Astrocyte (in vitro differentiated cells and primary cell): Measurements from ENCODE around the gene POLR2H. TPM values are rescaled to one million over a fixed set of nuclear protein-coding genes. Genes with fewer than 3 reads are reported as not detected.
"Not testable (repeated sequence)": the region's sequence is repeated elsewhere in the genome, so short reads cannot be mapped to it uniquely, and the experiment has no call there.

Experiments
- DNase-seq: peaks from one replicate; pipeline ENCODE4 v3.0.0-alpha.2; 2010; ENCODE audit warnings: low read depth
- FAIRE-seq: peaks from 2 replicates; lab custom pipeline; 2011; peaks lifted over from hg19 to GRCh38; lab: Jason Lieb, UNC
- H2AFZ ChIP-seq: 2 replicates; pipeline ENCODE4 v1.6.0; 2012; ENCODE audit warnings: low read depth, low read length, inconsistent platforms
- H3K27ac ChIP-seq: 2 replicates; pipeline ENCODE4 v1.5.1; 2011; ENCODE audit warnings: low read depth, low read length, inconsistent platforms
- H3K27me3 ChIP-seq: 2 replicates; pipeline ENCODE4 v1.6.0; 2011; ENCODE audit warnings: low read length, inconsistent platforms; ENCODE audit not compliant: insufficient read depth
- H3K36me3 ChIP-seq: 2 replicates; pipeline ENCODE4 v1.5.1; 2011; ENCODE audit warnings: low read length, inconsistent platforms; ENCODE audit not compliant: insufficient read depth
- H3K4me1 ChIP-seq: 2 replicates; pipeline ENCODE4 v1.5.1; 2011; ENCODE audit warnings: low read length, inconsistent platforms; ENCODE audit not compliant: insufficient read depth
- H3K4me2 ChIP-seq: 2 replicates; pipeline ENCODE4 v1.6.0; 2012; ENCODE audit warnings: low read length, inconsistent platforms
- H3K4me3 ChIP-seq: 2 replicates; pipeline ENCODE4 v1.5.1; 2011; ENCODE audit warnings: low read depth, mild to moderate bottlenecking, low read length, inconsistent platforms; ENCODE audit not compliant: insufficient read depth
- H3K79me2 ChIP-seq: 2 replicates; pipeline ENCODE4 v1.6.0; 2012; ENCODE audit warnings: mild to moderate bottlenecking, low read length, inconsistent platforms; ENCODE audit not compliant: insufficient read depth
- H3K9ac ChIP-seq: 2 replicates; pipeline ENCODE4 v1.6.0; 2012; ENCODE audit warnings: mild to moderate bottlenecking, low read length, inconsistent platforms
- H3K9me3 ChIP-seq: 2 replicates; pipeline ENCODE4 v1.5.1; 2012; ENCODE audit warnings: low read depth, mild to moderate bottlenecking, low read length, inconsistent platforms; ENCODE audit not compliant: insufficient read depth
- H4K20me1 ChIP-seq: 2 replicates; pipeline ENCODE4 v1.6.0; 2012; ENCODE audit warnings: low read length, inconsistent platforms; ENCODE audit not compliant: insufficient read depth
- H3K27ac Mint-ChIP-seq: one replicate; pipeline ENCODE4 v1.8.0; 2021; ENCODE audit warnings: mild to moderate bottlenecking, mixed read lengths; ENCODE audit not compliant: unreplicated experiment
- H3K27me3 Mint-ChIP-seq: one replicate; pipeline ENCODE4 v1.8.0; 2021; ENCODE audit warnings: low read depth, mixed read lengths; ENCODE audit not compliant: unreplicated experiment
- H3K36me3 Mint-ChIP-seq: one replicate; pipeline ENCODE4 v1.8.0; 2021; ENCODE audit warnings: low read depth, mixed read lengths; ENCODE audit not compliant: unreplicated experiment
- H3K4me1 Mint-ChIP-seq: one replicate; pipeline ENCODE4 v1.8.0; 2021; ENCODE audit warnings: low read depth, mixed read lengths; ENCODE audit not compliant: unreplicated experiment
- H3K4me3 Mint-ChIP-seq: one replicate; pipeline ENCODE4 v1.8.0; 2021; ENCODE audit warnings: mild to moderate bottlenecking, moderate library complexity, mixed read lengths; ENCODE audit not compliant: unreplicated experiment
- H3K9me3 Mint-ChIP-seq: one replicate; pipeline ENCODE4 v1.8.0; 2021; ENCODE audit warnings: mild to moderate bottlenecking, mixed read lengths; ENCODE audit not compliant: unreplicated experiment
- EZH2 ChIP-seq: IDR thresholded peaks from 2 replicates; pipeline ENCODE4 v1.6.1; 2012; ENCODE audit warnings: mild to moderate bottlenecking, low read length, inconsistent platforms; ENCODE audit not compliant: insufficient read depth
- total RNA-seq: library from RNA; stranded (reverse); gene quantifications from 2 replicates; pipeline ENCODE4 v1.2.1, GENCODE V29; 2021
- TF ChIP-seq, protein P1 (sequence below): IDR thresholded peaks from 2 replicates; pipeline ENCODE4 v1.5.1; 2011; ENCODE audit warnings: low read depth, mild to moderate bottlenecking, inconsistent platforms, low read length, moderate library complexity; ENCODE audit not compliant: insufficient read depth

Gene POLR2H
- total RNA-seq, 1 donor from 2014 or later: 63.2 TPM

- H3K4me1 ChIP-seq: peaks cover 69% of the 10 kb centered on the region
Observed at GRCh38 chr3:184339001-184339400, 22.5 kb upstream of the POLR2H start.

GRCh38 chr3:184339451-184340135 lies 21.9 kb upstream of the POLR2H start:
- H3K4me3 ChIP-seq, H2AFZ ChIP-seq, H3K36me3 ChIP-seq, H3K27me3 ChIP-seq, H3K27me3 Mint-ChIP-seq, H3K4me2 ChIP-seq, H3K27ac Mint-ChIP-seq, H3K4me3 Mint-ChIP-seq, H3K9me3 Mint-ChIP-seq, FAIRE-seq, H3K9me3 ChIP-seq, DNase-seq, H3K9ac ChIP-seq, H3K27ac ChIP-seq: not testable (repeated sequence)
- Mint-ChIP-seq H3K4me1 (peaks cover 52% of the 10 kb centered on the region), H3K36me3 (peaks cover 15% of the 10 kb centered on the region)
- Histone ChIP-seq H3K4me1 (peaks cover 63% of the 10 kb centered on the region), H3K79me2 (peaks cover 21% of the 10 kb centered on the region), H4K20me1 (peaks cover 43% of the 10 kb centered on the region)

More at GRCh38 chr3:184339001-184339400, 22.5 kb upstream of the POLR2H start:
- peak overlapping the region; percentile 89 for H3K4me2 ChIP-seq
- TF ChIP-seq, protein P1, sequence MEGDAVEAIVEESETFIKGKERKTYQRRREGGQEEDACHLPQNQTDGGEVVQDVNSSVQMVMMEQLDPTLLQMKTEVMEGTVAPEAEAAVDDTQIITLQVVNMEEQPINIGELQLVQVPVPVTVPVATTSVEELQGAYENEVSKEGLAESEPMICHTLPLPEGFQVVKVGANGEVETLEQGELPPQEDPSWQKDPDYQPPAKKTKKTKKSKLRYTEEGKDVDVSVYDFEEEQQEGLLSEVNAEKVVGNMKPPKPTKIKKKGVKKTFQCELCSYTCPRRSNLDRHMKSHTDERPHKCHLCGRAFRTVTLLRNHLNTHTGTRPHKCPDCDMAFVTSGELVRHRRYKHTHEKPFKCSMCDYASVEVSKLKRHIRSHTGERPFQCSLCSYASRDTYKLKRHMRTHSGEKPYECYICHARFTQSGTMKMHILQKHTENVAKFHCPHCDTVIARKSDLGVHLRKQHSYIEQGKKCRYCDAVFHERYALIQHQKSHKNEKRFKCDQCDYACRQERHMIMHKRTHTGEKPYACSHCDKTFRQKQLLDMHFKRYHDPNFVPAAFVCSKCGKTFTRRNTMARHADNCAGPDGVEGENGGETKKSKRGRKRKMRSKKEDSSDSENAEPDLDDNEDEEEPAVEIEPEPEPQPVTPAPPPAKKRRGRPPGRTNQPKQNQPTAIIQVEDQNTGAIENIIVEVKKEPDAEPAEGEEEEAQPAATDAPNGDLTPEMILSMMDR: no peak
- no peak for TF ChIP-seq EZH2
- H3K9ac ChIP-seq: peak overlapping the region; percentile 84
- H3K4me1 Mint-ChIP-seq: peaks cover 57% of the 10 kb centered on the region
- no peak for DNase-seq
- no peaks in the 10 kb centered on the region for H3K9me3 Mint-ChIP-seq
- peak overlapping the region; percentile 60 for H3K27ac ChIP-seq
- H3K4me3 Mint-ChIP-seq: peak overlapping the region; percentile 65
- H3K27me3 Mint-ChIP-seq: no peaks in the 10 kb centered on the region
- H4K20me1 ChIP-seq: peaks cover 48% of the 10 kb centered on the region
- H3K36me3 Mint-ChIP-seq: peaks cover 17% of the 10 kb centered on the region
- no peaks in the 10 kb centered on the region for H3K27me3 ChIP-seq
- H3K27ac Mint-ChIP-seq: peak overlapping the region; percentile 81
- peaks cover 21% of the 10 kb centered on the region for H3K79me2 ChIP-seq
- H3K36me3 ChIP-seq: peaks cover 6% of the 10 kb centered on the region
- FAIRE-seq: no peak
- no peaks in the 10 kb centered on the region for H3K9me3 ChIP-seq
- H2AFZ ChIP-seq: peak overlapping the region; percentile 54
- H3K4me3 ChIP-seq: peak overlapping the region; percentile 47

DNA sequence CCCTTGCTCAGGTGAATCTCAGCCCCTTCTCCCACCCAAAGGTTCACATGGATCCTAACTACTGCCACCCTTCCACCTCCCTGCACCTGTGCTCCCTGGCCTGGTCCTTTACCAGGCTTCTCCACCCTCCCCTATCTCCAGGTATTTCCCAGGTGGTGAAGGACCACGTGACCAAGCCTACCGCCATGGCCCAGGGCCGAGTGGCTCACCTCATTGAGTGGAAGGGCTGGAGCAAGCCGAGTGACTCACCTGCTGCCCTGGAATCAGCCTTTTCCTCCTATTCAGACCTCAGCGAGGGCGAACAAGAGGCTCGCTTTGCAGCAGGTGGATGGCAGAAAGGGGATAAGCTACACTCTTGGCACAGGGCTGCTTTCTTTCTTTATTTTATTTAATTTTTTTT lies 19.6 kb upstream of the POLR2H start:
- peaks cover 46% of the 10 kb centered on the region for H3K4me1 Mint-ChIP-seq
- H3K36me3 Mint-ChIP-seq: peaks cover 20% of the 10 kb centered on the region
- Histone ChIP-seq H3K27me3 (no peaks in the 10 kb centered on the region), H3K27ac (no peak overlapping the region), H4K20me1 (peaks cover 31% of the 10 kb centered on the region), H3K79me2 (peaks cover 15% of the 10 kb centered on the region), H3K36me3 (no peaks in the 10 kb centered on the region), H3K4me3 (no peak overlapping the region), H3K4me1 (peaks cover 52% of the 10 kb centered on the region), H3K4me2 (no peak overlapping the region), H3K9ac (no peak overlapping the region), H2AFZ (no peak overlapping the region), H3K9me3 (no peaks in the 10 kb centered on the region)
- FAIRE-seq (no peak), DNase-seq (no peak)
- H3K27me3 Mint-ChIP-seq: no peaks in the 10 kb centered on the region
- no peaks in the 10 kb centered on the region for H3K9me3 Mint-ChIP-seq
- H3K4me3 Mint-ChIP-seq: no peak overlapping the region
- no peak overlapping the region for H3K27ac Mint-ChIP-seq
- TF ChIP-seq, protein P1: no peak
- no peak for TF ChIP-seq EZH2
